Hepatocyte (in vitro differentiated cells): Measurements from ENCODE around the gene TPRX2.
"Not testable (repeated sequence)": the region's sequence is repeated elsewhere in the genome, so short reads cannot be mapped to it uniquely, and the experiment has no call there.

Source experiments
- CTCF ChIP-seq: fragments of 200-600 bp; sonication (generic); IDR thresholded peaks from 2 replicates; pipeline ENCODE4 v1.5.1; 2016; ENCODE audit warnings: antibody characterized with exemption, mild to moderate bottlenecking; ENCODE audit not compliant: poor library complexity
- EZH2 ChIP-seq: fragments of 200-600 bp; sonication (generic); IDR thresholded peaks from 2 replicates; pipeline ENCODE4 v1.6.1; 2016; ENCODE audit warnings: antibody characterized with exemption, mild to moderate bottlenecking, borderline replicate concordance

GRCh38 chr19:47910191-47910590, 51.2 kb downstream of the TPRX2 start:
- TF ChIP-seq CTCF, EZH2: not testable (repeated sequence)
